K562 (cell line): ENCODE measurements around the gene TBL1X. TPM values are rescaled to one million over a fixed set of nuclear protein-coding genes. Genes with fewer than 3 reads are reported as not detected.

ENCODE experiments used
- ATAC-seq: fragments of 200-7000 bp; cut with Tn5 transposase; 3 replicates; pipeline ENCODE4 v1.9.1; 2020; ENCODE audit warnings: moderate library complexity
- BruUV-seq: library from RNA; stranded (reverse); fragments of 400-500 nt; replicated peaks from 2 replicates; lab custom pipeline; 2021; lab: Mats Ljungman, UMichigan
- CTCF ChIA-PET: fragments of 300-600 bp; formaldehyde crosslinking; extraction: SDS; loops from one replicate; lab custom pipeline; 2021; ENCODE audit warnings: low intra/inter-chr PET ratio; lab: Yijun Ruan, JAX
- POLR2A ChIA-PET: fragments of 300-600, 350-650 bp; sonication (Branson Sonifier 250); formaldehyde crosslinking; extraction: SDS; loops from one replicate; lab custom pipeline; 2021; ENCODE audit warnings: antibody characterized with exemption, inconsistent platforms; lab: Yijun Ruan, JAX
- DNase-seq, 4 experiments: peaks; one replicate each; pipeline versions ENCODE4 v3.0.0 to v3.0.0-alpha.2; 2011 to 2018; ENCODE audit warnings: low spot score in 3 of 4, mixed read lengths in 3 of 4; ENCODE audit errors: extremely low read depth in 1 of 4
- FAIRE-seq: peaks from 2 replicates; lab custom pipeline; 2011; peaks lifted over from hg19 to GRCh38; lab: Jason Lieb, UNC
- H2AFZ ChIP-seq: 2 replicates; pipeline ENCODE4 v1.6.0; 2011; ENCODE audit warnings: low read depth, low read length, control low read depth, inconsistent platforms
- H3K27ac ChIP-seq: fragments of 200-600 bp; 3 replicates; pipeline ENCODE4 v1.8.0; 2011; ENCODE audit warnings: low read depth, mild to moderate bottlenecking, control low read depth, inconsistent platforms, low read length, moderate library complexity, mixed read lengths; ENCODE audit errors: extremely low read depth
- H3K27me3 ChIP-seq, 2 experiments: fragments of 300-600 bp in 1 of 2; 2 replicates in 1 of 2; 3 replicates in 1 of 2; pipeline versions ENCODE4 v1.6.0 to v1.8.0; 2011; ENCODE audit warnings: inconsistent platforms in 2 of 2, low read length in 2 of 2, mild to moderate bottlenecking in 1 of 2, mixed read lengths in 1 of 2, moderate library complexity in 1 of 2; ENCODE audit not compliant: control insufficient read depth in 2 of 2, insufficient read depth in 2 of 2
- H3K36me3 ChIP-seq: fragments of 300-600 bp; 3 replicates; pipeline ENCODE4 v1.8.0; 2011; ENCODE audit warnings: mild to moderate bottlenecking, low read length, inconsistent platforms; ENCODE audit not compliant: control insufficient read depth, insufficient read depth
- H3K4me1 ChIP-seq, 2 experiments: fragments of 200-600 bp in 1 of 2; replicated peaks in 1 of 2; 2 replicates in 1 of 2; 3 replicates in 1 of 2; pipeline versions ENCODE4 v1.5.1 to v1.8.0; 2011; ENCODE audit warnings: inconsistent platforms in 2 of 2, low read length in 2 of 2, mild to moderate bottlenecking in 1 of 2, mixed read lengths in 1 of 2, moderate library complexity in 1 of 2; ENCODE audit not compliant: control insufficient read depth in 2 of 2, insufficient read depth in 2 of 2
- H3K4me2 ChIP-seq: 2 replicates; pipeline ENCODE4 v1.6.1; 2011; ENCODE audit warnings: low read length, control low read depth, inconsistent platforms, mixed read lengths; ENCODE audit not compliant: insufficient read depth
- H3K4me3 ChIP-seq: fragments of 200-600 bp; sonication (generic), shearing (Covaris generic); 2 replicates; pipeline ENCODE4 v1.5.1; 2016; ENCODE audit warnings: control low read depth, inconsistent platforms
- H3K79me2 ChIP-seq: fragments of 200-600 bp; 3 replicates; pipeline ENCODE4 v1.8.0; 2011; ENCODE audit warnings: low read length, inconsistent platforms; ENCODE audit not compliant: control insufficient read depth, insufficient read depth
- H3K9ac ChIP-seq, 2 experiments: 2 replicates each; pipeline versions ENCODE4 v1.6.0 to v1.6.1; 2011; ENCODE audit warnings: low read depth in 2 of 2, low read length in 2 of 2, control low read depth in 1 of 2, inconsistent platforms in 1 of 2, mild to moderate bottlenecking in 1 of 2, mixed read lengths in 1 of 2; ENCODE audit not compliant: insufficient read depth in 1 of 2
- H3K9me1 ChIP-seq: one replicate; pipeline ENCODE4 v1.6.0; 2011; ENCODE audit warnings: inconsistent platforms, mild to moderate bottlenecking, low read length, moderate library complexity; ENCODE audit not compliant: control insufficient read depth, insufficient read depth
- H3K9me3 ChIP-seq: replicated peaks from 2 replicates; pipeline ENCODE4 v1.5.1; 2011; ENCODE audit warnings: low read depth, low read length, inconsistent platforms; ENCODE audit not compliant: control insufficient read depth, insufficient read depth
- H4K20me1 ChIP-seq: replicated peaks from 2 replicates; pipeline ENCODE4 v1.6.1; 2011; ENCODE audit warnings: low read length, inconsistent platforms, mixed read lengths; ENCODE audit not compliant: control insufficient read depth, insufficient read depth
- CBX5 ChIP-seq: IDR thresholded peaks from 2 replicates; pipeline ENCODE4 v1.6.1; 2014; ENCODE audit warnings: low read depth, borderline replicate concordance
- GTF2B ChIP-seq: IDR thresholded peaks from 2 replicates; pipeline ENCODE4 v1.6.1; 2011; ENCODE audit not compliant: insufficient read length; ENCODE audit errors: extremely low read depth
- HES1 ChIP-seq: fragments of 450-650 bp; IDR thresholded peaks from 2 replicates; pipeline ENCODE4 v1.6.1; 2016; ENCODE audit warnings: low read depth, mild to moderate bottlenecking, moderate library complexity
- IRF1 ChIP-seq: sonication (generic); formaldehyde crosslinking; IDR thresholded peaks from 2 replicates; pipeline ENCODE4 v1.8.0; 2022; ENCODE audit warnings: missing genetic modification reagents, mild to moderate bottlenecking, borderline replicate concordance
- NBN ChIP-seq: fragments of 450-650 bp; IDR thresholded peaks from 2 replicates; pipeline ENCODE4 v1.6.1; 2016; ENCODE audit warnings: low read depth, mild to moderate bottlenecking
- NCOA4 ChIP-seq: fragments of 450-650 bp; IDR thresholded peaks from 2 replicates; pipeline ENCODE4 v1.6.1; 2018; ENCODE audit warnings: mild to moderate bottlenecking; ENCODE audit not compliant: partially characterized antibody
- PBX2 ChIP-seq, 2 experiments: IDR thresholded peaks in 1 of 2; conservative IDR thresholded peaks in 1 of 2; 2 replicates each; pipeline ENCODE4 v1.6.1; 2016; ENCODE audit warnings: low read depth in 2 of 2, mild to moderate bottlenecking in 1 of 2, missing compliant biosample characterization in 1 of 2, missing genetic modification characterization in 1 of 2, moderate library complexity in 1 of 2
- SLC30A9 ChIP-seq: fragments of 250-450 bp; sonication (Bioruptor Pico); IDR thresholded peaks from 2 replicates; pipeline ENCODE4 v1.8.0; 2022; ENCODE audit warnings: mild to moderate bottlenecking, moderate library complexity
- SRF ChIP-seq, 2 experiments: fragments of 250-450, 450-650 bp in 1 of 2; sonication (Bioruptor Pico) in 1 of 2; sonication (generic) in 1 of 2; formaldehyde crosslinking; IDR thresholded peaks; 2 replicates each; pipeline versions ENCODE4 v1.5.0 to v1.5.1; 2020 to 2022; ENCODE audit warnings: mild to moderate bottlenecking in 1 of 2, missing genetic modification reagents in 1 of 2
- TAF7 ChIP-seq: fragments of 450-650 bp; IDR thresholded peaks from 2 replicates; pipeline ENCODE4 v1.6.1; 2016; ENCODE audit warnings: missing genetic modification characterization, missing compliant biosample characterization
- TCF7L2 ChIP-seq: fragments of 150-350 bp; IDR thresholded peaks from 2 replicates; pipeline ENCODE4 v1.6.1; 2016; ENCODE audit warnings: low read depth, mild to moderate bottlenecking, low read length, moderate library complexity
- TFAM ChIP-seq: fragments of 250-450 bp; sonication (Bioruptor Pico); conservative IDR thresholded peaks from 2 replicates; pipeline ENCODE4 v1.5.0; 2021; ENCODE audit warnings: mild to moderate bottlenecking, moderate library complexity
- U2AF1 ChIP-seq: fragments of 200-400 bp; formaldehyde crosslinking; optimal IDR thresholded peaks from 2 replicates; pipeline ENCODE3; 2017; ENCODE audit warnings: mild to moderate bottlenecking, low read depth, low read length, moderate library complexity
- ZBTB33 ChIP-seq: sonication (generic); formaldehyde crosslinking; IDR thresholded peaks from 2 replicates; pipeline ENCODE4 v1.8.1; 2023; ENCODE audit warnings: mild to moderate bottlenecking, missing genetic modification reagents
- ZFX ChIP-seq: sonication (generic); formaldehyde crosslinking; IDR thresholded peaks from 2 replicates; pipeline ENCODE4 v1.8.0; 2022; ENCODE audit warnings: mild to moderate bottlenecking, missing genetic modification reagents, moderate library complexity
- ZNF239 ChIP-seq: fragments of 250-450 bp; sonication (Bioruptor Pico); IDR thresholded peaks from 2 replicates; pipeline ENCODE4 v1.4.0; 2020; ENCODE audit warnings: mild to moderate bottlenecking
- WGBS: fragments of 100-300 bp; shearing (Covaris generic); methylation state at CpG from one replicate; pipeline ENCODE4 v1.1.6; 2016; ENCODE audit warnings: low coverage, mixed read lengths; ENCODE audit not compliant: insufficient coverage; ENCODE audit errors: missing lambda C conversion rate; 5-methylcytosine and 5-hydroxymethylcytosine counted together
- in situ Hi-C: fragments of 300-500 bp; cut with MboI; formaldehyde crosslinking; loops from 4 replicates; pipeline ENCODE4 v1.15.0; 2018; ENCODE audit warnings: inconsistent platforms, mixed read lengths
- intact Hi-C: fragments of 100-400 bp; cut with micrococcal nuclease; formaldehyde crosslinking; loops from 2 replicates; pipeline ENCODE4 v1.14.2; 2022
- polyA plus RNA-seq, 8 experiments: library from polyadenylated mRNA; depleted of rRNA in 4 of 8; stranded (reverse) in 5 of 8; unstranded in 3 of 8; fragments of >200 nt; fragmentation: Nextera tagmentation in 2 of 8; fragmentation: Illumina TruSeq in 1 of 8; extraction: Ambion mirVana in 2 of 8; extraction: Trizol in 1 of 8; gene quantifications; 2 replicates each; pipeline versions ENCODE4 v1.2.1 to v1.2.3, GENCODE V29; 2011 to 2014; ENCODE audit warnings: inconsistent platforms in 1 of 8, missing spikeins in 1 of 8
- total RNA-seq, 7 experiments: library from RNA; depleted of rRNA in 6 of 7; stranded (reverse); fragments of >200 nt in 6 of 7; fragmentation: Illumina TruSeq in 2 of 7; extraction: Trizol in 2 of 7; gene quantifications; 2 replicates each; pipeline versions ENCODE4 v1.2.1 to v1.2.3, GENCODE V29; 2011 to 2021; ENCODE audit warnings: low replicate concordance in 1 of 7

TBL1X gene
- total and polyA plus RNA-seq, 9 of the 15 experiments (the other 6 are each of a cell fraction or from before 2014, with no cell fraction given): 6.0 to 49.6 (median 19.7) TPM

GRCh38 chrX:9500584-9500983 is 35.7 kb downstream of the TBL1X start:
- Histone ChIP-seq H3K27ac (no peak overlapping the region), H3K79me2 (peaks cover 39% of the 10 kb centered on the region), H3K36me3 (peaks cover 38% of the 10 kb centered on the region; the same call in 2 of the 3 replicates), H3K9me3 (no peaks in the 10 kb centered on the region), H3K9ac (no peak overlapping the region), H4K20me1 (peaks cover 7% of the 10 kb centered on the region; the same call in 1 of the 2 replicates), H3K4me2 (no peak overlapping the region), H3K9me1 (no peaks in the 10 kb centered on the region), H3K27me3 (no peaks in the 10 kb centered on the region), H3K4me3 (no peak overlapping the region), H3K4me1 (peaks cover 8 to 10% of the 10 kb centered on the region in 2 experiments; a peak in 3 of 5 replicates), H2AFZ (no peak overlapping the region)
- 95% methylated on average over 5 of the region's 6 CpGs for WGBS
- BruUV-seq: no TSS peak
- no peak for FAIRE-seq
- intact Hi-C loops: no loop called here
- ChIA-PET POLR2A (no interaction called here), CTCF (no interaction called here)
- in situ Hi-C loops: no loop called here
- ATAC-seq: no peak
- DNase-seq: no peak
- TF ChIP-seq IRF1: no peak
- TF ChIP-seq ZBTB33 (CRISPR knock-in tag): no peak
- TF ChIP-seq NBN: no peak
- TF ChIP-seq CBX5: no peak
- no peak for TF ChIP-seq SLC30A9 (CRISPR knock-in tag)
- TF ChIP-seq PBX2 (CRISPR knock-in tag; IDR thresholded peaks at IDR 0.05; ENCODE audit: low read depth): no peak
- TF ChIP-seq PBX2 (tag; conservative IDR thresholded peaks at IDR 0.05; ENCODE audit: low read depth): no peak
- TF ChIP-seq ZFX: no peak
- no peak for TF ChIP-seq TCF7L2
- TF ChIP-seq SRF (CRISPR knock-in tag; IDR thresholded peaks at IDR 0.05): no peak
- no peak for TF ChIP-seq HES1
- TF ChIP-seq NCOA4: no peak
- no peak for TF ChIP-seq TFAM
- TF ChIP-seq ZNF239 (CRISPR knock-in tag): no peak
- TF ChIP-seq U2AF1: no peak
- no peak for TF ChIP-seq TAF7 (tag)
- TF ChIP-seq GTF2B: no peak
